OCI-LY1 (cell line): ENCODE results near the gene ITIH5.

Source experiments
- H2AFZ ChIP-seq: fragments of 200-600 bp; sonication (generic), shearing (Covaris generic); 2 replicates; pipeline ENCODE4 v1.6.0; 2014; ENCODE audit warnings: antibody characterized with exemption, mild to moderate bottlenecking, low read length
- H3F3A ChIP-seq: fragments of 200-600 bp; sonication (generic), shearing (Covaris generic); 2 replicates; pipeline ENCODE4 v1.6.0; 2014; ENCODE audit warnings: mild to moderate bottlenecking, antibody characterized with exemption, low read length, moderate library complexity; ENCODE audit not compliant: insufficient read depth
- H3K27ac ChIP-seq: fragments of 200-600 bp; sonication (generic); 2 replicates; pipeline ENCODE4 v1.5.1; 2014; ENCODE audit warnings: low read length, mixed run types, mild to moderate bottlenecking, low read depth; ENCODE audit not compliant: poor library complexity, severe bottlenecking
- H3K27me3 ChIP-seq: fragments of 200-600 bp; sonication (generic); 2 replicates; pipeline ENCODE4 v1.6.0; 2014; ENCODE audit warnings: antibody characterized with exemption, mild to moderate bottlenecking, low read length, moderate library complexity; ENCODE audit not compliant: insufficient read depth
- H3K36me3 ChIP-seq: fragments of 200-600 bp; sonication (generic); 2 replicates; pipeline ENCODE4 v1.6.1; 2014; ENCODE audit warnings: mild to moderate bottlenecking, antibody characterized with exemption, low read length, moderate library complexity, mixed read lengths; ENCODE audit not compliant: insufficient read depth
- H3K4me1 ChIP-seq: fragments of 200-600 bp; sonication (generic); 2 replicates; pipeline ENCODE4 v1.5.1; 2014; ENCODE audit warnings: mild to moderate bottlenecking, low read length, moderate library complexity; ENCODE audit not compliant: insufficient read depth, severe bottlenecking
- H3K4me2 ChIP-seq: fragments of 200-600 bp; sonication (generic), shearing (Covaris generic); 2 replicates; pipeline ENCODE4 v1.6.1; 2014; ENCODE audit warnings: low read length
- H3K4me3 ChIP-seq: fragments of 200-600 bp; sonication (generic); 2 replicates; pipeline ENCODE4 v1.5.1; 2014; ENCODE audit warnings: low read length, low read depth, mild to moderate bottlenecking, mixed read lengths; ENCODE audit not compliant: poor library complexity, severe bottlenecking
- H3K79me2 ChIP-seq: fragments of 200-600 bp; shearing (Covaris generic); 2 replicates; pipeline ENCODE4 v1.6.1; 2016; ENCODE audit warnings: mixed run types, low read length, mixed read lengths; ENCODE audit not compliant: insufficient read depth
- H3K9ac ChIP-seq: fragments of 200-600 bp; sonication (generic), shearing (Covaris generic); 2 replicates; pipeline ENCODE4 v1.6.1; 2014; ENCODE audit warnings: mild to moderate bottlenecking, low read length, mixed read lengths
- H3K9me2 ChIP-seq: fragments of 200-600 bp; sonication (generic), shearing (Covaris generic); 2 replicates; pipeline ENCODE4 v1.6.1; 2014; ENCODE audit warnings: low read depth, mild to moderate bottlenecking, low read length, mixed read lengths
- H3K9me3 ChIP-seq: fragments of 200-600 bp; shearing (Covaris generic); 2 replicates; pipeline ENCODE4 v1.6.1; 2014; ENCODE audit warnings: low read length, mixed read lengths
- H4K20me1 ChIP-seq: fragments of 200-600 bp; sonication (generic), shearing (Covaris generic); 2 replicates; pipeline ENCODE4 v1.6.0; 2016; ENCODE audit warnings: mild to moderate bottlenecking, low read length; ENCODE audit not compliant: insufficient read depth
- EZH2 ChIP-seq: fragments of 200-600 bp; sonication (generic), shearing (Covaris generic); IDR thresholded peaks from 2 replicates; pipeline ENCODE4 v1.8.0; 2017; ENCODE audit warnings: borderline replicate concordance, mixed run types, mild to moderate bottlenecking, antibody characterized with exemption, low read length, moderate library complexity, mixed read lengths
- TF ChIP-seq, protein P1 (sequence below): fragments of 200-600 bp; sonication (generic), shearing (Covaris generic); IDR thresholded peaks from 2 replicates; pipeline ENCODE4 v1.5.1; 2017; ENCODE audit warnings: mild to moderate bottlenecking, antibody characterized with exemption, low read length, moderate library complexity, mixed read lengths

Gene ITIH5

DNA sequence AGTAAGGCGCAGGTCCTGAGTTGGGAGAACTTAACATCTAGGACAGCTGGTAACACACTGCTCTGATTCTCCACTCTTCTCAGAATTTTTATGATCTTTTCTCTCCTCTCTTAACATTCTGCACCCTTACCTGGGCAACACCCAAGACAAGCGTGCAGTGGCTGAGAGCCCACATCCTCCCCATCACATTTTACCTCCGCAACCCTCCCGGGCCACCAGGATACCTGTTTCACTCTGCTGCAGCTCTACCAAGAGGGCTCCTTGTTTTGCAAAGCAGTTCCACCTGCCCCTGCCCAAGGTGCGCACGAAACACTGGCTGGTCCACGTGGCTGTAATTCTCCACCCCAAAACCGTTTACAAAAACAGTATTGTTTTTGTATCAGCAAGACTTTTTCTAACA is 81.5 kb downstream of the ITIH5 start:
- Histone ChIP-seq H2AFZ (no peak overlapping the region), H3F3A (no peaks in the 10 kb centered on the region), H3K9me2 (no peaks in the 10 kb centered on the region), H3K36me3 (no peaks in the 10 kb centered on the region), H3K9ac (no peak overlapping the region), H3K79me2 (no peaks in the 10 kb centered on the region), H3K4me1 (no peaks in the 10 kb centered on the region), H3K27ac (no peak overlapping the region), H3K9me3 (no peaks in the 10 kb centered on the region), H3K4me3 (no peak overlapping the region), H3K27me3 (no peaks in the 10 kb centered on the region; the same call in 1 of the 2 replicates), H4K20me1 (no peaks in the 10 kb centered on the region), H3K4me2 (no peak overlapping the region)
- no peak for TF ChIP-seq EZH2
- TF ChIP-seq, protein P1, sequence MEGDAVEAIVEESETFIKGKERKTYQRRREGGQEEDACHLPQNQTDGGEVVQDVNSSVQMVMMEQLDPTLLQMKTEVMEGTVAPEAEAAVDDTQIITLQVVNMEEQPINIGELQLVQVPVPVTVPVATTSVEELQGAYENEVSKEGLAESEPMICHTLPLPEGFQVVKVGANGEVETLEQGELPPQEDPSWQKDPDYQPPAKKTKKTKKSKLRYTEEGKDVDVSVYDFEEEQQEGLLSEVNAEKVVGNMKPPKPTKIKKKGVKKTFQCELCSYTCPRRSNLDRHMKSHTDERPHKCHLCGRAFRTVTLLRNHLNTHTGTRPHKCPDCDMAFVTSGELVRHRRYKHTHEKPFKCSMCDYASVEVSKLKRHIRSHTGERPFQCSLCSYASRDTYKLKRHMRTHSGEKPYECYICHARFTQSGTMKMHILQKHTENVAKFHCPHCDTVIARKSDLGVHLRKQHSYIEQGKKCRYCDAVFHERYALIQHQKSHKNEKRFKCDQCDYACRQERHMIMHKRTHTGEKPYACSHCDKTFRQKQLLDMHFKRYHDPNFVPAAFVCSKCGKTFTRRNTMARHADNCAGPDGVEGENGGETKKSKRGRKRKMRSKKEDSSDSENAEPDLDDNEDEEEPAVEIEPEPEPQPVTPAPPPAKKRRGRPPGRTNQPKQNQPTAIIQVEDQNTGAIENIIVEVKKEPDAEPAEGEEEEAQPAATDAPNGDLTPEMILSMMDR: no peak

DNA sequence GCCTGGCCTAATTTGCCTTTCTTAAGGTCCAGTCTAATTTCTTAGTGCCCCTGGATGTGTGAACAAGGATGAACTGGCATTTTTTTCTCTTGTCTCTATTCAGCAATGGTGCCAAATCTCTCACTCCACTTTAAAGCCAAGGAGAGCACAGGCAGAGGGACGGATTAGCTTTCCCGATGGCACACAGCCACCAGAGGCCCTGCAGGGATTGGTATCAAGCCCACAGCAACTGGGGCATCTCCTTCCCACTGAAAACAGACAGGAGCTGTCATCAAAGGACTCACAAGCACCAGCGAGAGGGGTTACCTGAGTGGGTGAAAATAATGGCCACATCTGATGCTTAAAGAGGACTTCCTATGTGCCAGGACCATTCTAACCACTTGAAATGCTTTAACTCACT is 83.1 kb downstream of the ITIH5 start:
- no peaks in the 10 kb centered on the region; the same call in 1 of the 2 replicates for H3K27me3 ChIP-seq
- no peak overlapping the region for H3K4me3 ChIP-seq
- no peak overlapping the region for H3K27ac ChIP-seq
- TF ChIP-seq EZH2: no peak
- TF ChIP-seq, protein P1: no peak
- no peaks in the 10 kb centered on the region for H3K4me1 ChIP-seq
- no peak overlapping the region for H2AFZ ChIP-seq
- H3K9me2 ChIP-seq: no peaks in the 10 kb centered on the region
- no peak overlapping the region for H3K4me2 ChIP-seq
- no peaks in the 10 kb centered on the region for H3K9me3 ChIP-seq
- no peaks in the 10 kb centered on the region for H3K79me2 ChIP-seq
- H3F3A ChIP-seq: no peaks in the 10 kb centered on the region
- no peak overlapping the region for H3K9ac ChIP-seq
- H4K20me1 ChIP-seq: no peaks in the 10 kb centered on the region
- H3K36me3 ChIP-seq: no peaks in the 10 kb centered on the region

- Histone ChIP-seq H3F3A (no peaks in the 10 kb centered on the region), H3K36me3 (no peaks in the 10 kb centered on the region), H3K79me2 (no peaks in the 10 kb centered on the region), H2AFZ (no peak overlapping the region), H3K9ac (no peak overlapping the region), H3K27me3 (peaks cover 6% of the 10 kb centered on the region), H3K4me1 (no peaks in the 10 kb centered on the region), H4K20me1 (no peaks in the 10 kb centered on the region), H3K27ac (no peak overlapping the region), H3K4me3 (no peak overlapping the region), H3K9me2 (no peaks in the 10 kb centered on the region), H3K4me2 (no peak overlapping the region), H3K9me3 (no peaks in the 10 kb centered on the region)
- TF ChIP-seq EZH2: no peak
- TF ChIP-seq, protein P1: no peak
Observed at GRCh38 chr10:7580520-7580919, 86.2 kb downstream of the ITIH5 start.
